NT2/D1 (cell line): ENCODE measurements around the gene P4HA3.

ENCODE experiments used
- YY1 ChIP-seq: IDR thresholded peaks from 2 replicates; pipeline ENCODE4 v1.6.1; 2011; ENCODE audit not compliant: insufficient read length, insufficient read depth
- ZNF274 ChIP-seq: IDR thresholded peaks from 2 replicates; pipeline ENCODE4 v1.6.1; 2011; ENCODE audit warnings: mild to moderate bottlenecking, low read depth, low read length

DNA sequence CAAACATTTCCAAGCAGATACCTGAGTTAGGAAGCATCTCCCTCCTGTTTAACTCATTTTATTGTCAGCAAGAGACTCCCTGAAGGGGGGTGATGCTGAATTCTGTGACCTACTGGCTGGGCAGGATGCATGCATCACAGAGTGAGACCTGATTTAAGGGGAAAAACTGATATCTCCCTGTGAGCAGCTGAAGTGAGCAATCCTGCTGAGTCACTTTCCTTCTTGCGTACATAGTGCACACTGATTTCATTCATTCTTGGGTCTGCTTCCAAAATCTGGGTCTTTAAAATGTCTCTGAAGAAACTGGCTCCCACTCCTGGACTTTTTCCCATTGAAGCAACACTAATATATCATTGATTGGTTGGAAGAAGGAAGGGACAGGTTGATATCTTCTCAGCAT, 23.3 kb downstream of the P4HA3 start:
- TF ChIP-seq ZNF274 (no peak), YY1 (no peak)
